Caco-2 (cell line): ENCODE data around the gene DGKQ. TPM values are rescaled to one million over a fixed set of nuclear protein-coding genes. Genes with fewer than 3 reads are reported as not detected.

ENCODE experiments used
- BruUV-seq: library from RNA; stranded (reverse); fragments of 400-500 nt; replicated peaks from 2 replicates; lab custom pipeline; 2021; lab: Mats Ljungman, UMichigan
- CTCF ChIA-PET: fragments of 300-600 bp; sonication (Branson Sonifier 250); formaldehyde crosslinking; loops from one replicate; lab custom pipeline; 2022; ENCODE audit warnings: antibody characterized with exemption; lab: Charles Lee
- POLR2A ChIA-PET: fragments of 300-600 bp; sonication (Branson Sonifier 250); formaldehyde crosslinking; loops from one replicate; lab custom pipeline; 2022; ENCODE audit warnings: antibody characterized with exemption; lab: Charles Lee
- DNase-seq, 2 experiments: peaks; one replicate each; pipeline versions ENCODE4 v3.0.0 to v3.0.0-alpha.2; 2020 to 2022
- H3K27me3 ChIP-seq: replicated peaks from 2 replicates; pipeline ENCODE4 v1.6.0; 2011; ENCODE audit warnings: low read length; ENCODE audit not compliant: control insufficient read depth, insufficient read depth
- H3K36me3 ChIP-seq: 2 replicates; pipeline ENCODE4 v1.5.1; 2011; ENCODE audit warnings: low read length; ENCODE audit not compliant: control insufficient read depth, insufficient read depth
- H3K4me1 ChIP-seq: fragments of 250-450 bp; sonication (Bioruptor Pico); 2 replicates; pipeline ENCODE4 v1.5.1; 2020; ENCODE audit warnings: mild to moderate bottlenecking
- H3K4me3 ChIP-seq: 2 replicates; pipeline ENCODE4 v1.5.1; 2011; ENCODE audit warnings: low read depth, mild to moderate bottlenecking, control low read depth, low read length
- H3K9me3 ChIP-seq: fragments of 250-450 bp; sonication (Bioruptor Pico); 2 replicates; pipeline ENCODE4 v1.5.1; 2020; ENCODE audit warnings: mild to moderate bottlenecking, moderate library complexity
- H3K27ac Mint-ChIP-seq: one replicate; pipeline ENCODE4 v1.8.0; 2022; ENCODE audit warnings: mixed read lengths; ENCODE audit not compliant: unreplicated experiment
- H3K27me3 Mint-ChIP-seq: one replicate; pipeline ENCODE4 v1.8.0; 2022; ENCODE audit warnings: mixed read lengths; ENCODE audit not compliant: insufficient read depth, unreplicated experiment
- H3K36me3 Mint-ChIP-seq: one replicate; pipeline ENCODE4 v1.8.0; 2022; ENCODE audit warnings: mild to moderate bottlenecking, mixed read lengths; ENCODE audit not compliant: insufficient read depth, unreplicated experiment
- H3K4me1 Mint-ChIP-seq: one replicate; pipeline ENCODE4 v1.8.0; 2022; ENCODE audit warnings: low read depth, mixed read lengths; ENCODE audit not compliant: unreplicated experiment
- H3K4me3 Mint-ChIP-seq: one replicate; pipeline ENCODE4 v1.8.0; 2022; ENCODE audit warnings: mild to moderate bottlenecking, moderate library complexity, mixed read lengths; ENCODE audit not compliant: unreplicated experiment
- H3K9me3 Mint-ChIP-seq: one replicate; pipeline ENCODE4 v1.8.0; 2022; ENCODE audit warnings: mixed read lengths; ENCODE audit not compliant: unreplicated experiment
- intact Hi-C: fragments of 100-400 bp; cut with micrococcal nuclease; formaldehyde crosslinking; loops from one replicate; pipeline ENCODE4 v1.10.0; 2022; ENCODE audit not compliant: unreplicated experiment
- total RNA-seq: library from RNA; stranded (reverse); gene quantifications from 2 replicates; pipeline ENCODE4 v1.2.3, GENCODE V29; 2022
- TF ChIP-seq, protein P1 (sequence below), 2 experiments: fragments of 200-600 bp in 1 of 2; IDR thresholded peaks; 1 replicate in 1 of 2; 2 replicates in 1 of 2; pipeline versions ENCODE4 v1.5.1 to v1.8.0; 2011 to 2022; ENCODE audit warnings: antibody characterized with exemption in 1 of 2, control low read depth in 1 of 2, inconsistent platforms in 1 of 2, low read depth in 1 of 2, low read length in 1 of 2, mild to moderate bottlenecking in 1 of 2, moderate library complexity in 1 of 2; ENCODE audit not compliant: insufficient read depth in 1 of 2, severe bottlenecking in 1 of 2, unreplicated experiment in 1 of 2

DGKQ gene
- total RNA-seq, 1 experiment from 2014 or later = 14.1 TPM

DNA sequence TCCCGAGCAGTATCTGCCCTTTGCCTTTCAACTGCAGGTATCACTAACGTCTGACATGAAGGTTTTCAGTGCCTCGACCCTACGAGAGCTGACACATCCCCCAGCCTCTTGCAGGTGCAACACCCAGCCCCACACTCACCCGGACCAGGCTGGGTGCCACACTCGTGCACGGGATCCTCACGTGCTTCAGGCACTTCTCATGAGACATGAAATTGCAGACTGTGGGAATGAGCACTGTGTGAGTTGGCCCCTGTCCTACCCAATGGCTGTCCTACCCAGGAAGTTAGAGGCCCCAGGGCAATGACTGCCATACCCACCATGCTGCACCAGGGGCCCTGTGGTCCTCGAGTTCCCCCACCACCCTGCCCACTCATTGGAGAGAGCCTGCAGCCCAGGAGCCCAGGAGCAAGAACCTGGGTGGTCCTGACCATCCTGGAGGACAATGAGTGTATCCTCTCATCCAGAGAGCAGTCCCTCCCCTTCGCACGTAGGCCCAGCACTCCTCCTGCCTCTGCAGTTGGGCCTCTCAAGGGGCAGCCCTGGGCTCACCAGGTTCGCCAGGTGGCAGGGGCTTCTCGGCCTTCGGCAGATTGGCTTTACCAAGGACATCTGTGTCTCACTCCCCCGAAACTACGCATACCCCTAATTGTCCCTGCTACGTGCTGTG, 2.4 kb downstream of the DGKQ start:
- Histone ChIP-seq H3K9me3 (no peaks in the 10 kb centered on the region; the same call in 1 of the 2 replicates), H3K4me1 (peaks cover 6% of the 10 kb centered on the region; the same call in 1 of the 2 replicates), H3K27me3 (no peaks in the 10 kb centered on the region), H3K36me3 (no peaks in the 10 kb centered on the region), H3K4me3 (no peak overlapping the region)
- intact Hi-C loops = loop anchor here (5.0 kb wide), 1 partner anchor 39 kb away; the partner anchor contains the start of genes GAK and TMEM175
- Mint-ChIP-seq H3K27me3 (no peaks in the 10 kb centered on the region), H3K4me1 (no peaks in the 10 kb centered on the region), H3K9me3 (no peaks in the 10 kb centered on the region), H3K4me3 (no peak overlapping the region), H3K27ac (no peak overlapping the region), H3K36me3 (peaks cover 11% of the 10 kb centered on the region)
- ChIA-PET CTCF (no interaction called here), POLR2A (no interaction called here)
- TF ChIP-seq, protein P1, sequence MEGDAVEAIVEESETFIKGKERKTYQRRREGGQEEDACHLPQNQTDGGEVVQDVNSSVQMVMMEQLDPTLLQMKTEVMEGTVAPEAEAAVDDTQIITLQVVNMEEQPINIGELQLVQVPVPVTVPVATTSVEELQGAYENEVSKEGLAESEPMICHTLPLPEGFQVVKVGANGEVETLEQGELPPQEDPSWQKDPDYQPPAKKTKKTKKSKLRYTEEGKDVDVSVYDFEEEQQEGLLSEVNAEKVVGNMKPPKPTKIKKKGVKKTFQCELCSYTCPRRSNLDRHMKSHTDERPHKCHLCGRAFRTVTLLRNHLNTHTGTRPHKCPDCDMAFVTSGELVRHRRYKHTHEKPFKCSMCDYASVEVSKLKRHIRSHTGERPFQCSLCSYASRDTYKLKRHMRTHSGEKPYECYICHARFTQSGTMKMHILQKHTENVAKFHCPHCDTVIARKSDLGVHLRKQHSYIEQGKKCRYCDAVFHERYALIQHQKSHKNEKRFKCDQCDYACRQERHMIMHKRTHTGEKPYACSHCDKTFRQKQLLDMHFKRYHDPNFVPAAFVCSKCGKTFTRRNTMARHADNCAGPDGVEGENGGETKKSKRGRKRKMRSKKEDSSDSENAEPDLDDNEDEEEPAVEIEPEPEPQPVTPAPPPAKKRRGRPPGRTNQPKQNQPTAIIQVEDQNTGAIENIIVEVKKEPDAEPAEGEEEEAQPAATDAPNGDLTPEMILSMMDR (IDR thresholded peaks at IDR 0.05; ENCODE audit: insufficient read depth in 1 of 2, low read depth in 1 of 2, low read length in 1 of 2, severe bottlenecking in 1 of 2, unreplicated experiment in 1 of 2) = no peak
- BruUV-seq = no TSS peak
- DNase-seq = no peak

DNA sequence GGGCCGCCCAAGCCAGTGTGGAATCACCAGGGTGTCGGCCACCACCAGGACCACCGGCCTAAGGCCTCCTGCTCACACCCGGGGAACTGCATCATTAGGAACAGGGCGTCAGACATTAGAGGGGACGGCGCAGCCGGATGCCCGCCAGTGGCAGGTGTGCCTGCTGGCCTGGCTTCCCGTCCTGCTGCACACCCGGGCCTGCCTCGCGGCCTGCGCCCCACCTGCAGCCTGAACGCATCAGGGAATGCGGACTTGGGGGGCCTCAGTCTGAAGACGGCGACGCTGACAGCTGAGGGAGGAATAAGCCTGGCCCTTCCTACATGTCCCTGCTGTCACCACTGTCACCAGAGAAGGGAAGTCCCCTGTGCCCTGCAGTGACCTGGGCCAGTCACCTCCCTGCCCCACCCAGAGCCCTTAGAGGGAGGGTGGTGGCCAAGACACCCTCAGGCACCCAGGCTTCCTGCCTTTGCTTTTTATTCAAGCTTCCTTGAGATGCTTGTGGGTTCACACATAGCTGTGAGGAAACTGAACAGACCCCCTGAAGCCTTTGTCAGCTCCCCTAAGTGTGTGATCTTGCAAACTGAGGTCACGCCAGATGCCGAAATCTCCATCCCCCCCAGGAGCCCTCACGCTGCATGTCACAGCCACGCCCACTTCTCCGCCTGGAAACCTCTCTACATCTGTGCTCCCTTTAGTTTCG, 3.2 kb downstream of the DGKQ start:
- no peaks in the 10 kb centered on the region; the same call in 1 of the 2 replicates for H3K9me3 ChIP-seq
- H3K9me3 Mint-ChIP-seq = no peaks in the 10 kb centered on the region
- no peak overlapping the region for H3K27ac Mint-ChIP-seq
- H3K4me3 Mint-ChIP-seq = no peak overlapping the region
- H3K4me3 ChIP-seq = no peak overlapping the region
- no peaks in the 10 kb centered on the region for H3K27me3 ChIP-seq
- no peaks in the 10 kb centered on the region for H3K27me3 Mint-ChIP-seq
- no peak for DNase-seq
- H3K36me3 Mint-ChIP-seq = peaks cover 8% of the 10 kb centered on the region
- POLR2A ChIA-PET = interaction anchor here (0.5 kb wide), 1 partner anchor 304 kb away, joined by 11 read pairs; no protein-coding TSS in a partner anchor
- BruUV-seq = TSS peak; percentile 21
- intact Hi-C loops = loop anchor here (5.0 kb wide), 1 partner anchor 38 kb away; the partner anchor contains the start of genes GAK and TMEM175
- H3K36me3 ChIP-seq = no peaks in the 10 kb centered on the region
- CTCF ChIA-PET = no interaction called here
- TF ChIP-seq, protein P1 (IDR thresholded peaks at IDR 0.05; ENCODE audit: insufficient read depth in 1 of 2, low read depth in 1 of 2, low read length in 1 of 2, severe bottlenecking in 1 of 2, unreplicated experiment in 1 of 2) = no peak
- no peaks in the 10 kb centered on the region for H3K4me1 Mint-ChIP-seq
- H3K4me1 ChIP-seq = peaks cover 6% of the 10 kb centered on the region; the same call in 1 of the 2 replicates

DNA sequence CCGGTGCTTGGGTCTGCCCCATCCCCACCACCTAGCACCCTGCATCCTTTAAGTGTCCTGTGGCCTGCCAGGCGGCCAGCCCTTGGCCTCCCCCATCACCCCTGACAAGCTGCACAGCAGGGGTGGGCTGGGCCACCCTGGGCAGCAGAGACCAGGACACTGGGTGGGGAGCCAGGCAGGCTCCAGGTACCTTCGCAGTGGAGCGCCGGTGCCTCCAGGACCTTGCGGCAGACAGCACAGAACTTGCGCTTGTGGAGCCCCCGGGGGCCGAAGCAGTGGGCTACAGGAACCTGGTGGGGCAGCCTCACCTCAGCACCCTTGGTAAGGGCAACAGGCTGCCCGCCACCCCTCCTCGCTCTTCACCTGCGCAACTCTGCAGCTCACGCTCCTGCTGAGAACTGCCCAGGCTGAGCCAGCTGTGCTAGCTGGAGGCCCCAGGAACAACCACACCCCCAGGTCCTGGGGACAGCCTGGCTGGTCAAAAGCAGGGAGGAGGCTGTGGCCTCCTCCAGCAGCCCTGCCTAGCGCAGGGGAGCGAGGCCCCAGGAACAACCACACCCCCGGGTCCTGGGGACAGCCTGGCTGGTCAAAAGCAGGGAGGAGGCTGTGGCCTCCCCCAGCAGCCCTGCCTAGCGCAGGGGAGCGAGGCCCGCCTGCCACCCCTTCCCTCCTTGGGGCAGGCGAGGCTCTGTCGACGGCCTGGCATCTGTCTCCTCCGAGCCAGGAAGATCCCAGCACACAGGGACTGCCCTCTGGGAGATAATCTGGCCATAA, 4.6 kb downstream of the DGKQ start:
- no peak for DNase-seq
- Mint-ChIP-seq H3K4me3 (no peak overlapping the region), H3K27me3 (no peaks in the 10 kb centered on the region), H3K27ac (no peak overlapping the region), H3K36me3 (peaks cover 8% of the 10 kb centered on the region), H3K9me3 (no peaks in the 10 kb centered on the region), H3K4me1 (no peaks in the 10 kb centered on the region)
- Histone ChIP-seq H3K9me3 (no peaks in the 10 kb centered on the region), H3K4me3 (no peak overlapping the region), H3K4me1 (peaks cover 6% of the 10 kb centered on the region; the same call in 1 of the 2 replicates), H3K36me3 (no peaks in the 10 kb centered on the region), H3K27me3 (no peaks in the 10 kb centered on the region)
- ChIA-PET CTCF (no interaction called here), POLR2A (no interaction called here)
- no TSS peak for BruUV-seq
- TF ChIP-seq, protein P1 (IDR thresholded peaks at IDR 0.05; ENCODE audit: insufficient read depth in 1 of 2, low read depth in 1 of 2, low read length in 1 of 2, severe bottlenecking in 1 of 2, unreplicated experiment in 1 of 2) = no peak
- intact Hi-C loops = no loop called here
